ENCODE measurements around the gene LIG4.

Gene LIG4

GRCh38 chr13:108193806-108194205 is 21.5 kb downstream of the LIG4 start:
- H3K27me3 ChIP-seq (ENCODE audit: control insufficient read depth, insufficient read depth, low read length): no peaks in the 10 kb centered on the region
- no peaks in the 10 kb centered on the region for H3K36me3 ChIP-seq (ENCODE audit: control insufficient read depth, insufficient read depth, low read length)
- no peak overlapping the region for H3K9ac ChIP-seq (ENCODE audit: low read length)
- peaks cover 10% of the 10 kb centered on the region; the same call in 1 of the 2 replicates for H3K9me3 ChIP-seq (ENCODE audit: control insufficient read depth, insufficient read depth, low read depth, low read length)
- H3K4me1 ChIP-seq (ENCODE audit: control insufficient read depth, insufficient read depth, low read length): no peaks in the 10 kb centered on the region
- H3K4me3 ChIP-seq (ENCODE audit: low read depth, low read length): no peak overlapping the region
- no peak overlapping the region for H3K27ac ChIP-seq (ENCODE audit: low read depth, low read length)

- no peak overlapping the region for H3K27ac ChIP-seq (ENCODE audit: low read depth, low read length)
- no peak overlapping the region for H3K4me3 ChIP-seq (ENCODE audit: low read depth, low read length)
- no peaks in the 10 kb centered on the region for H3K4me1 ChIP-seq (ENCODE audit: control insufficient read depth, insufficient read depth, low read length)
- H3K9ac ChIP-seq (ENCODE audit: low read length): no peak overlapping the region
- H3K9me3 ChIP-seq (ENCODE audit: control insufficient read depth, insufficient read depth, low read depth, low read length): peaks cover 8% of the 10 kb centered on the region; the same call in 1 of the 2 replicates
- no peaks in the 10 kb centered on the region for H3K27me3 ChIP-seq (ENCODE audit: control insufficient read depth, insufficient read depth, low read length)
- H3K36me3 ChIP-seq (ENCODE audit: control insufficient read depth, insufficient read depth, low read length): no peaks in the 10 kb centered on the region
Observed at GRCh38 chr13:108190897-108191296, 24.4 kb downstream of the LIG4 start.

- no peak overlapping the region for H3K27ac ChIP-seq (ENCODE audit: low read depth, low read length)
- H3K4me1 ChIP-seq (ENCODE audit: control insufficient read depth, insufficient read depth, low read length): no peaks in the 10 kb centered on the region
- no peaks in the 10 kb centered on the region for H3K36me3 ChIP-seq (ENCODE audit: control insufficient read depth, insufficient read depth, low read length)
- no peaks in the 10 kb centered on the region for H3K27me3 ChIP-seq (ENCODE audit: control insufficient read depth, insufficient read depth, low read length)
- no peaks in the 10 kb centered on the region for H3K9me3 ChIP-seq (ENCODE audit: control insufficient read depth, insufficient read depth, low read depth, low read length)
- no peak overlapping the region for H3K4me3 ChIP-seq (ENCODE audit: low read depth, low read length)
- no peak overlapping the region for H3K9ac ChIP-seq (ENCODE audit: low read length)
Observed at GRCh38 chr13:108188260-108188659, 27.1 kb downstream of the LIG4 start.

- H3K4me3 ChIP-seq (ENCODE audit: low read depth, low read length): no peak overlapping the region
- no peaks in the 10 kb centered on the region for H3K27me3 ChIP-seq (ENCODE audit: control insufficient read depth, insufficient read depth, low read length)
- H3K36me3 ChIP-seq (ENCODE audit: control insufficient read depth, insufficient read depth, low read length): no peaks in the 10 kb centered on the region
- no peak overlapping the region for H3K9ac ChIP-seq (ENCODE audit: low read length)
- H3K27ac ChIP-seq (ENCODE audit: low read depth, low read length): no peak overlapping the region
- no peaks in the 10 kb centered on the region for H3K4me1 ChIP-seq (ENCODE audit: control insufficient read depth, insufficient read depth, low read length)
- H3K9me3 ChIP-seq (ENCODE audit: control insufficient read depth, insufficient read depth, low read depth, low read length): no peaks in the 10 kb centered on the region
Observed at GRCh38 chr13:108185223-108185622, 30.1 kb downstream of the LIG4 start.

- no peaks in the 10 kb centered on the region for H3K4me1 ChIP-seq (ENCODE audit: control insufficient read depth, insufficient read depth, low read length)
- no peak overlapping the region for H3K9ac ChIP-seq (ENCODE audit: low read length)
- H3K4me3 ChIP-seq (ENCODE audit: low read depth, low read length): no peak overlapping the region
- H3K27ac ChIP-seq (ENCODE audit: low read depth, low read length): no peak overlapping the region
- no peaks in the 10 kb centered on the region for H3K27me3 ChIP-seq (ENCODE audit: control insufficient read depth, insufficient read depth, low read length)
- no peaks in the 10 kb centered on the region for H3K36me3 ChIP-seq (ENCODE audit: control insufficient read depth, insufficient read depth, low read length)
- H3K9me3 ChIP-seq (ENCODE audit: control insufficient read depth, insufficient read depth, low read depth, low read length): no peaks in the 10 kb centered on the region; the same call in 1 of the 2 replicates
Observed at GRCh38 chr13:108182652-108183051, 32.7 kb downstream of the LIG4 start.

- Histone ChIP-seq H3K27me3 (ENCODE audit: control insufficient read depth, insufficient read depth, low read length) (no peaks in the 10 kb centered on the region), H3K9ac (ENCODE audit: low read length) (no peak overlapping the region), H3K4me1 (ENCODE audit: control insufficient read depth, insufficient read depth, low read length) (no peaks in the 10 kb centered on the region)
Observed at GRCh38 chr13:108178078-108178477, 37.3 kb downstream of the LIG4 start.

GRCh38 chr13:108176685-108177274 is 38.6 kb downstream of the LIG4 start:
- H3K27me3 ChIP-seq (ENCODE audit: control insufficient read depth, insufficient read depth, low read length): no peaks in the 10 kb centered on the region
- peaks cover 3% of the 10 kb centered on the region; the same call in 1 of the 2 replicates for H3K9me3 ChIP-seq (ENCODE audit: control insufficient read depth, insufficient read depth, low read depth, low read length)
- H3K36me3 ChIP-seq (ENCODE audit: control insufficient read depth, insufficient read depth, low read length): no peaks in the 10 kb centered on the region
- no peak overlapping the region for H3K27ac ChIP-seq (ENCODE audit: low read depth, low read length)
- H3K9ac ChIP-seq (ENCODE audit: low read length): no peak overlapping the region
- H3K4me1 ChIP-seq (ENCODE audit: control insufficient read depth, insufficient read depth, low read length): no peaks in the 10 kb centered on the region
- no peak overlapping the region for H3K4me3 ChIP-seq (ENCODE audit: low read depth, low read length)

More at GRCh38 chr13:108178078-108178477, 37.3 kb downstream of the LIG4 start:
- H3K4me3 ChIP-seq (ENCODE audit: low read depth, low read length): no peak overlapping the region
- H3K9me3 ChIP-seq (ENCODE audit: control insufficient read depth, insufficient read depth, low read depth, low read length): peaks cover 3% of the 10 kb centered on the region; the same call in 1 of the 2 replicates
- no peaks in the 10 kb centered on the region for H3K36me3 ChIP-seq (ENCODE audit: control insufficient read depth, insufficient read depth, low read length)
- no peak overlapping the region for H3K27ac ChIP-seq (ENCODE audit: low read depth, low read length)

GRCh38 chr13:108168929-108169328 is 46.4 kb downstream of the LIG4 start:
- Histone ChIP-seq H3K36me3 (ENCODE audit: control insufficient read depth, insufficient read depth, low read length) (no peaks in the 10 kb centered on the region), H3K4me3 (ENCODE audit: low read depth, low read length) (no peak overlapping the region), H3K9ac (ENCODE audit: low read length) (no peak overlapping the region), H3K4me1 (ENCODE audit: control insufficient read depth, insufficient read depth, low read length) (no peaks in the 10 kb centered on the region), H3K9me3 (ENCODE audit: control insufficient read depth, insufficient read depth, low read depth, low read length) (no peaks in the 10 kb centered on the region), H3K27me3 (ENCODE audit: control insufficient read depth, insufficient read depth, low read length) (no peaks in the 10 kb centered on the region), H3K27ac (ENCODE audit: low read depth, low read length) (no peak overlapping the region)

GRCh38 chr13:108166078-108166477 is 49.3 kb downstream of the LIG4 start:
- H3K27me3 ChIP-seq (ENCODE audit: control insufficient read depth, insufficient read depth, low read length): no peaks in the 10 kb centered on the region
- no peaks in the 10 kb centered on the region for H3K36me3 ChIP-seq (ENCODE audit: control insufficient read depth, insufficient read depth, low read length)
- H3K9me3 ChIP-seq (ENCODE audit: control insufficient read depth, insufficient read depth, low read depth, low read length): no peaks in the 10 kb centered on the region
- no peak overlapping the region for H3K4me3 ChIP-seq (ENCODE audit: low read depth, low read length)
- H3K4me1 ChIP-seq (ENCODE audit: control insufficient read depth, insufficient read depth, low read length): no peaks in the 10 kb centered on the region
- H3K9ac ChIP-seq (ENCODE audit: low read length): no peak overlapping the region
- no peak overlapping the region for H3K27ac ChIP-seq (ENCODE audit: low read depth, low read length)

- H3K27ac ChIP-seq (ENCODE audit: low read depth, low read length): no peak overlapping the region
- no peaks in the 10 kb centered on the region for H3K27me3 ChIP-seq (ENCODE audit: control insufficient read depth, insufficient read depth, low read length)
- H3K9me3 ChIP-seq (ENCODE audit: control insufficient read depth, insufficient read depth, low read depth, low read length): no peaks in the 10 kb centered on the region
- H3K4me3 ChIP-seq (ENCODE audit: low read depth, low read length): no peak overlapping the region
- H3K36me3 ChIP-seq (ENCODE audit: control insufficient read depth, insufficient read depth, low read length): no peaks in the 10 kb centered on the region
- H3K9ac ChIP-seq (ENCODE audit: low read length): no peak overlapping the region
- no peaks in the 10 kb centered on the region for H3K4me1 ChIP-seq (ENCODE audit: control insufficient read depth, insufficient read depth, low read length)
Observed at GRCh38 chr13:108158746-108159145, 56.6 kb downstream of the LIG4 start.

Measured in HUES6 (cell line).